ENCODE data around the gene GUCY1A1.
A peak's percentile ranks its signal among the peaks of the same experiment; 100 is the strongest.

GUCY1A1 gene

GRCh38 chr4:155696726-155697125 lies 30.1 kb downstream of the GUCY1A1 start:
- TF ChIP-seq, protein P1, sequence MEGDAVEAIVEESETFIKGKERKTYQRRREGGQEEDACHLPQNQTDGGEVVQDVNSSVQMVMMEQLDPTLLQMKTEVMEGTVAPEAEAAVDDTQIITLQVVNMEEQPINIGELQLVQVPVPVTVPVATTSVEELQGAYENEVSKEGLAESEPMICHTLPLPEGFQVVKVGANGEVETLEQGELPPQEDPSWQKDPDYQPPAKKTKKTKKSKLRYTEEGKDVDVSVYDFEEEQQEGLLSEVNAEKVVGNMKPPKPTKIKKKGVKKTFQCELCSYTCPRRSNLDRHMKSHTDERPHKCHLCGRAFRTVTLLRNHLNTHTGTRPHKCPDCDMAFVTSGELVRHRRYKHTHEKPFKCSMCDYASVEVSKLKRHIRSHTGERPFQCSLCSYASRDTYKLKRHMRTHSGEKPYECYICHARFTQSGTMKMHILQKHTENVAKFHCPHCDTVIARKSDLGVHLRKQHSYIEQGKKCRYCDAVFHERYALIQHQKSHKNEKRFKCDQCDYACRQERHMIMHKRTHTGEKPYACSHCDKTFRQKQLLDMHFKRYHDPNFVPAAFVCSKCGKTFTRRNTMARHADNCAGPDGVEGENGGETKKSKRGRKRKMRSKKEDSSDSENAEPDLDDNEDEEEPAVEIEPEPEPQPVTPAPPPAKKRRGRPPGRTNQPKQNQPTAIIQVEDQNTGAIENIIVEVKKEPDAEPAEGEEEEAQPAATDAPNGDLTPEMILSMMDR (IDR thresholded peaks at IDR 0.05; ENCODE audit: insufficient read depth, low read depth, low read length, missing control alignments): no peak
- no peak for DNase-seq (ENCODE audit: low read depth)
- H3K4me3 ChIP-seq (ENCODE audit: low read depth, low read length): no peak overlapping the region

GRCh38 chr4:155701827-155702226 lies 35.2 kb downstream of the GUCY1A1 start:
- TF ChIP-seq, protein P1 (IDR thresholded peaks at IDR 0.05; ENCODE audit: insufficient read depth, low read depth, low read length, missing control alignments): no peak
- no peak overlapping the region for H3K4me3 ChIP-seq (ENCODE audit: low read depth, low read length)
- no peak for DNase-seq (ENCODE audit: low read depth)

GRCh38 chr4:155703486-155704247 lies 37.0 kb downstream of the GUCY1A1 start:
- TF ChIP-seq, protein P1 (IDR thresholded peaks at IDR 0.05; ENCODE audit: insufficient read depth, low read depth, low read length, missing control alignments): no peak
- H3K4me3 ChIP-seq (ENCODE audit: low read depth, low read length): no peak overlapping the region
- DNase-seq (ENCODE audit: low read depth): peak; percentile 61

- H3K4me3 ChIP-seq (ENCODE audit: low read depth, low read length): no peak overlapping the region
- TF ChIP-seq, protein P1 (IDR thresholded peaks at IDR 0.05; ENCODE audit: insufficient read depth, low read depth, low read length, missing control alignments): no peak
- DNase-seq (ENCODE audit: low read depth): peak; percentile 38
These were observed 38.3 kb downstream of the GUCY1A1 start for GRCh38 chr4:155704841-155705404.

GRCh38 chr4:155705664-155706063 lies 39.0 kb downstream of the GUCY1A1 start:
- TF ChIP-seq, protein P1 (IDR thresholded peaks at IDR 0.05; ENCODE audit: insufficient read depth, low read depth, low read length, missing control alignments): no peak
- H3K4me3 ChIP-seq (ENCODE audit: low read depth, low read length): no peak overlapping the region
- peak; percentile 8 for DNase-seq (ENCODE audit: low read depth)

DNA sequence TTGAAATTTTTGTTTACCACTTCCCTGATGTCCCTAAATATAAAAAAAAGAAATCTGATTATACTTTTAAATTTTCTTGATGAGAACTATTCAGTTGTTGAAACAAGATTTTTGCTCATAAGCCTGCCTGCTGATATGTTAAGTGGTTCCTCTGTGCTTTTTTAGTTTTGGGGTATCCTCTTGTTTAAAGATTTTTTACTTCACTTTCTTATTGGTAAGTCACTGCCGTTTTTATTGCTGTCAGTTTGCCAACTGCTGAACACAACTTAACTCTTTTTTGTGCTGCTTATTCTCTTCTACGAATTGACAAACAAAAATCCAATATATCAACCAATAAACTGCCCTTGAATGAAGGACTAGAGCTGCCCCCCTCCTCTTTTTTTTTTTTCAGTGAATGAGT lies 39.5 kb downstream of the GUCY1A1 start:
- H3K4me3 ChIP-seq (ENCODE audit: low read depth, low read length): no peak overlapping the region
- TF ChIP-seq, protein P1 (IDR thresholded peaks at IDR 0.05; ENCODE audit: insufficient read depth, low read depth, low read length, missing control alignments): no peak
- DNase-seq (ENCODE audit: low read depth): no peak

Measured in GM12865 (cell line).